Transverse colon (tissue), 4 donors: ENCODE data around the gene PLEKHG4. TPM values are rescaled to one million over a fixed set of nuclear protein-coding genes. Genes with fewer than 3 reads are reported as not detected.

Experiments
- DNase-seq: peaks from one replicate; pipeline ENCODE4 v3.0.0-alpha.2; 2019
- H3K27ac ChIP-seq, 4 donors: fragments of 200-600 bp; sonication (generic); 2 replicates each; pipeline ENCODE4 v1.5.1; 2016 to 2018; ENCODE audit warnings: inconsistent platforms in 4 of 4
- H3K27me3 ChIP-seq: fragments of 200-600 bp; sonication (generic); 2 replicates; pipeline ENCODE4 v1.5.1; 2017; ENCODE audit warnings: inconsistent platforms
- H3K36me3 ChIP-seq, 4 donors: fragments of 200-600 bp; sonication (generic); 2 replicates each; pipeline ENCODE4 v1.5.1; 2017 to 2019; ENCODE audit warnings: inconsistent platforms in 4 of 4
- H3K4me1 ChIP-seq, 4 donors: fragments of 200-600 bp; sonication (generic); 2 replicates each; pipeline ENCODE4 v1.5.1; 2017 to 2020; ENCODE audit warnings: inconsistent platforms in 4 of 4
- H3K4me3 ChIP-seq, 4 donors: fragments of 200-600 bp; sonication (generic); 1 replicate in 1 of 4; 2 replicates in 3 of 4; pipeline versions ENCODE4 v1.5.1 to v1.6.1; 2017 to 2019; ENCODE audit warnings: inconsistent platforms in 4 of 4
- H3K9me3 ChIP-seq, 2 donors: fragments of 200-600 bp; sonication (generic); 2 replicates each; pipeline ENCODE4 v1.5.1; 2017 to 2019; ENCODE audit warnings: inconsistent platforms in 2 of 2
- CTCF ChIP-seq, 5 experiments: fragments of 200-600 bp in 3 of 5; fragments of 450-650 bp in 2 of 5; sonication (generic) in 3 of 5; IDR thresholded peaks; 1 replicate in 2 of 5; 2 replicates in 3 of 5; pipeline ENCODE4 v1.5.1; 2016 to 2017; ENCODE audit warnings: antibody characterized with exemption in 5 of 5, inconsistent platforms in 3 of 5, mild to moderate bottlenecking in 2 of 5, moderate library complexity in 1 of 5
- EP300 ChIP-seq: sonication (generic); formaldehyde crosslinking; IDR thresholded peaks from one replicate; pipeline ENCODE4 v1.6.1; 2017; ENCODE audit warnings: antibody characterized with exemption, low read depth
- POLR2A ChIP-seq: fragments of 450-650 bp; IDR thresholded peaks from one replicate; pipeline ENCODE4 v1.6.1; 2016; ENCODE audit warnings: antibody characterized with exemption, mild to moderate bottlenecking, moderate library complexity
- POLR2AphosphoS5 ChIP-seq, 3 donors: sonication (generic); formaldehyde crosslinking; IDR thresholded peaks; one replicate each; pipeline ENCODE4 v1.6.1; 2016; ENCODE audit warnings: antibody characterized with exemption in 3 of 3
- WGBS, 2 donors: methylation state at CpG; one replicate each; pipeline ENCODE4 v1.1.5; 2018; ENCODE audit warnings: low coverage in 1 of 2; 5-methylcytosine and 5-hydroxymethylcytosine counted together
- in situ Hi-C, 4 donors: fragments of 200-750 bp; cut with MboI; loops; one replicate each; pipeline versions ENCODE4 v1.15.0 to v1.15.1; 2017; ENCODE audit warnings: low sequenced_read_pairs in 3 of 4, low pct_ligation_motif_present in 1 of 4, low pct_unique_long_range_greater_than_20kb in 1 of 4
- intact Hi-C: fragments of 100-400 bp; cut with DNase I; formaldehyde crosslinking; loops from one replicate; pipeline ENCODE4 v1.15.1; 2023; ENCODE audit warnings: low total_unique reads
- total RNA-seq, 4 donors: library from RNA; depleted of rRNA; stranded (reverse); fragments of >200 nt; gene quantifications; one replicate each; pipeline ENCODE4 v1.1.0, GENCODE V29; 2016

Gene PLEKHG4
- total RNA-seq, 4 donors from 2014 or later, result 0.80 to 12.2 (median 8.7) TPM

- Histone ChIP-seq H3K4me3 (no peak overlapping the region), H3K9me3 (no peaks in the 10 kb centered on the region), H3K4me1 (peaks cover 34 to 59% (median 53%) of the 10 kb centered on the region in 4 donors), H3K36me3 (peaks cover 0 to 23% (median 5%) of the 10 kb centered on the region in 4 donors), H3K27ac (peak overlapping the region; percentile 79 to 94 (median 84)), H3K27me3 (no peaks in the 10 kb centered on the region)
- WGBS, 2 donors, result 10 to 25% methylated on average over 2 to 9 of the region's 10 CpGs
- in situ Hi-C loops (no loop called here), intact Hi-C loops (no loop called here)
- peak; percentile 77 for DNase-seq
- TF ChIP-seq EP300 (no peak), CTCF (IDR thresholded peaks at IDR 0.05) (no peak), POLR2AphosphoS5 (IDR thresholded peaks at IDR 0.05) (peak; percentile 32 to 68 (median 52)), POLR2A (peak; percentile 46)
Observed at GRCh38 chr16:67241008-67241900, 38.1 kb upstream of the PLEKHG4 start.

GRCh38 chr16:67242138-67242730 lies 37.1 kb upstream of the PLEKHG4 start:
- intact Hi-C loops, result no loop called here
- in situ Hi-C loops, result no loop called here
- H3K9me3 ChIP-seq, result no peaks in the 10 kb centered on the region
- no peak overlapping the region for H3K4me3 ChIP-seq
- WGBS, 2 donors, result 77% methylated on average over 4 of the region's 4 CpGs; no CpG with 5 or more reads in 1 of the 2 donors
- peaks cover 0 to 14% (median 1%) of the 10 kb centered on the region in 4 donors for H3K36me3 ChIP-seq
- H3K27ac ChIP-seq, result peak overlapping the region; percentile 79 to 94 (median 84)
- H3K27me3 ChIP-seq, result no peaks in the 10 kb centered on the region
- no peak for DNase-seq
- no peak for TF ChIP-seq POLR2AphosphoS5 (IDR thresholded peaks at IDR 0.05)
- TF ChIP-seq CTCF (IDR thresholded peaks at IDR 0.05), result no peak
- no peak for TF ChIP-seq EP300
- TF ChIP-seq POLR2A, result no peak
- H3K4me1 ChIP-seq, result peaks cover 34 to 59% (median 53%) of the 10 kb centered on the region in 4 donors

GRCh38 chr16:67243481-67243880 lies 35.9 kb upstream of the PLEKHG4 start:
- in situ Hi-C loops, result no loop called here
- H3K27me3 ChIP-seq, result peaks cover 6% of the 10 kb centered on the region
- TF ChIP-seq EP300 (no peak), POLR2AphosphoS5 (IDR thresholded peaks at IDR 0.05) (no peak), POLR2A (no peak), CTCF (IDR thresholded peaks at IDR 0.05) (no peak)
- no peaks in the 10 kb centered on the region for H3K9me3 ChIP-seq
- DNase-seq, result no peak
- H3K4me1 ChIP-seq, result peaks cover 43 to 68% (median 62%) of the 10 kb centered on the region in 4 donors
- peak overlapping the region; percentile 94 to 95 (median 94) for H3K27ac ChIP-seq
- intact Hi-C loops, result no loop called here
- no peak overlapping the region for H3K4me3 ChIP-seq
- WGBS, 2 donors, result 76 to 80% methylated on average over 2 to 4 of the region's 4 CpGs
- H3K36me3 ChIP-seq, result peaks cover 0 to 1% (median 0%) of the 10 kb centered on the region in 4 donors
